ENCODE results near the gene MAZ.
"Not testable (repeated sequence)": the region's sequence is repeated elsewhere in the genome, so short reads cannot be mapped to it uniquely, and the experiment has no call there.

The MAZ gene

GRCh38 chr16:29824589-29825144 lies 18.3 kb downstream of the MAZ start:
- no peak for DNase-seq (ENCODE audit: low read depth in 3 of 3)

- DNase-seq (ENCODE audit: low read depth in 3 of 3): peak in 1 of 3 experiments; percentile 50
These were observed 19.1 kb downstream of the MAZ start for GRCh38 chr16:29825145-29826044.

GRCh38 chr16:29826342-29826695 lies 20.0 kb downstream of the MAZ start:
- DNase-seq (ENCODE audit: low read depth in 3 of 3): no peak

- no peak for DNase-seq (ENCODE audit: low read depth in 3 of 3)
These were observed 24.4 kb downstream of the MAZ start for GRCh38 chr16:29830774-29831173.

- no peak for DNase-seq (ENCODE audit: low read depth in 3 of 3)
These were observed 25.2 kb downstream of the MAZ start for GRCh38 chr16:29831490-29831889.

- not testable (repeated sequence) for DNase-seq (ENCODE audit: low read depth in 3 of 3)
These were observed 26.9 kb downstream of the MAZ start for GRCh38 chr16:29833219-29833618.

GRCh38 chr16:29834079-29834478 lies 27.8 kb downstream of the MAZ start:
- DNase-seq (ENCODE audit: low read depth in 3 of 3): peak in 1 of 3 experiments; percentile 48

GRCh38 chr16:29835926-29836325 lies 29.6 kb downstream of the MAZ start:
- no peak for DNase-seq (ENCODE audit: low read depth in 3 of 3)

- DNase-seq (ENCODE audit: low read depth in 3 of 3): no peak
These were observed 30.3 kb downstream of the MAZ start for GRCh38 chr16:29836623-29837022.

GRCh38 chr16:29837841-29838240 lies 31.5 kb downstream of the MAZ start:
- DNase-seq (ENCODE audit: low read depth in 3 of 3): no peak

- no peak for DNase-seq (ENCODE audit: low read depth in 3 of 3)
These were observed 33.5 kb downstream of the MAZ start for GRCh38 chr16:29839822-29840221.

- DNase-seq (ENCODE audit: low read depth in 3 of 3): no peak
These were observed 33.9 kb downstream of the MAZ start for GRCh38 chr16:29840240-29840639.

- no peak for DNase-seq (ENCODE audit: low read depth in 3 of 3)
These were observed 35.3 kb downstream of the MAZ start for GRCh38 chr16:29841631-29842030.

- DNase-seq (ENCODE audit: low read depth in 3 of 3): no peak
These were observed 36.5 kb downstream of the MAZ start for GRCh38 chr16:29842732-29843346.

GRCh38 chr16:29843931-29844330 lies 37.6 kb downstream of the MAZ start:
- no peak for DNase-seq (ENCODE audit: low read depth in 3 of 3)

- no peak for DNase-seq (ENCODE audit: low read depth in 3 of 3)
These were observed 38.4 kb downstream of the MAZ start for GRCh38 chr16:29844575-29845331.

GRCh38 chr16:29845656-29846055 lies 39.3 kb downstream of the MAZ start:
- no peak for DNase-seq (ENCODE audit: low read depth in 3 of 3)

GRCh38 chr16:29848420-29849297 lies 42.3 kb downstream of the MAZ start:
- peak; percentile 65 to 82 (median 72) for DNase-seq (ENCODE audit: low read depth in 3 of 3)

GRCh38 chr16:29849505-29849904 lies 43.2 kb downstream of the MAZ start:
- no peak for DNase-seq (ENCODE audit: low read depth in 3 of 3)

GRCh38 chr16:29850998-29851397 lies 44.7 kb downstream of the MAZ start:
- DNase-seq (ENCODE audit: low read depth in 3 of 3): no peak

- DNase-seq (ENCODE audit: low read depth in 3 of 3): no peak
These were observed 46.3 kb downstream of the MAZ start for GRCh38 chr16:29852654-29853053.

Data from stimulated activated CD4-positive, alpha-beta T cell treated with anti-CD3 and anti-CD28 coated beads, TNF-alpha, amount 100 ng/mL, for 24 hours (primary cell).